ENCODE measurements around the gene SLC25A1. TPM values are rescaled to one million over a fixed set of nuclear protein-coding genes. Genes with fewer than 3 reads are reported as not detected.

Gene SLC25A1
- total RNA-seq, 1 experiment from 2014 or later: 201 TPM

DNA sequence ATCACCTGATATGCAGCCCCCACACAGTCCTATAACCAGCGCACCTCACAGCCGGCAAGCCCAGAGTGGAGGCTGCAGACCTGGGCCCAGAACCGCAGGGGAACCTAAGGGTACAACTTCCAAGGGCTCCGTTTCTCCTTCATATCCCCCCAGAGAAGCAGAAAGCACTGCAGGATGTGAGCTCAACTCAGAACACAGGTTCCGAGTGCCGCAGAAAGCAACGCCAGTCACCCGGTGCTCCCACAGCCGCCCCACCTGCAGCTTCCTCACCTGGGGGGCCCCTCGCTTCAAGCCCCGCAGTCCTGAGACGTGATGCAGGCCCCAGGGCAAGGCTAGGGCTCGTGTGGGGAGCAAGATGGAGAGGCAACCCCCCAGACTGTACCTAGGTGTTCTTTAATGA, 45.0 kb downstream of the SLC25A1 start:
- ChIA-PET POLR2A (no interaction called here), CTCF (interaction anchor here (1.9 kb wide), 1 partner anchor 11 kb away, joined by 7 read pairs; the partner anchor contains the start of gene ESS2)
- Mint-ChIP-seq H3K27me3 (ENCODE audit: low read depth) (no peaks in the 10 kb centered on the region), H3K4me3 (no peak overlapping the region), H3K9me3 (no peaks in the 10 kb centered on the region), H3K36me3 (peaks cover 20% of the 10 kb centered on the region), H3K4me1 (no peaks in the 10 kb centered on the region), H3K27ac (no peak overlapping the region)
- DNase-seq (ENCODE audit: low spot score) (no peak), ATAC-seq (no peak)
- TF ChIP-seq ZBTB21 (CRISPR knock-in tag; IDR thresholded peaks at IDR 0.05; ENCODE audit: borderline replicate concordance): no peak
- no peak for TF ChIP-seq TEAD4 (CRISPR knock-in tag; IDR thresholded peaks at IDR 0.05)
- TF ChIP-seq, protein P1, sequence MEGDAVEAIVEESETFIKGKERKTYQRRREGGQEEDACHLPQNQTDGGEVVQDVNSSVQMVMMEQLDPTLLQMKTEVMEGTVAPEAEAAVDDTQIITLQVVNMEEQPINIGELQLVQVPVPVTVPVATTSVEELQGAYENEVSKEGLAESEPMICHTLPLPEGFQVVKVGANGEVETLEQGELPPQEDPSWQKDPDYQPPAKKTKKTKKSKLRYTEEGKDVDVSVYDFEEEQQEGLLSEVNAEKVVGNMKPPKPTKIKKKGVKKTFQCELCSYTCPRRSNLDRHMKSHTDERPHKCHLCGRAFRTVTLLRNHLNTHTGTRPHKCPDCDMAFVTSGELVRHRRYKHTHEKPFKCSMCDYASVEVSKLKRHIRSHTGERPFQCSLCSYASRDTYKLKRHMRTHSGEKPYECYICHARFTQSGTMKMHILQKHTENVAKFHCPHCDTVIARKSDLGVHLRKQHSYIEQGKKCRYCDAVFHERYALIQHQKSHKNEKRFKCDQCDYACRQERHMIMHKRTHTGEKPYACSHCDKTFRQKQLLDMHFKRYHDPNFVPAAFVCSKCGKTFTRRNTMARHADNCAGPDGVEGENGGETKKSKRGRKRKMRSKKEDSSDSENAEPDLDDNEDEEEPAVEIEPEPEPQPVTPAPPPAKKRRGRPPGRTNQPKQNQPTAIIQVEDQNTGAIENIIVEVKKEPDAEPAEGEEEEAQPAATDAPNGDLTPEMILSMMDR (IDR thresholded peaks at IDR 0.05): no peak
- TF ChIP-seq OVOL2 (CRISPR knock-in tag; IDR thresholded peaks at IDR 0.05; ENCODE audit: borderline replicate concordance): no peak
- TF ChIP-seq ZNF263 (CRISPR knock-in tag; IDR thresholded peaks at IDR 0.05; ENCODE audit: low read depth): no peak
- no peak for TF ChIP-seq ZNF232 (CRISPR knock-in tag; IDR thresholded peaks at IDR 0.05)
- no peak for TF ChIP-seq USF2 (CRISPR knock-in tag; IDR thresholded peaks at IDR 0.05)

- no peaks in the 10 kb centered on the region for H3K4me1 Mint-ChIP-seq
- no peaks in the 10 kb centered on the region for H3K27me3 Mint-ChIP-seq (ENCODE audit: low read depth)
- ChIA-PET POLR2A (no interaction called here), CTCF (interaction anchor here (1.9 kb wide), 1 partner anchor 12 kb away, joined by 7 read pairs; the partner anchor contains the start of gene ESS2)
- no peaks in the 10 kb centered on the region for H3K9me3 Mint-ChIP-seq
- TF ChIP-seq TEAD1 (CRISPR knock-in tag; IDR thresholded peaks at IDR 0.05): no peak
- no peak for TF ChIP-seq NR1H2 (CRISPR knock-in tag; IDR thresholded peaks at IDR 0.05)
- TF ChIP-seq ATF2 (CRISPR knock-in tag; IDR thresholded peaks at IDR 0.05; ENCODE audit: borderline replicate concordance, low read depth): no peak
- TF ChIP-seq, protein P2, sequence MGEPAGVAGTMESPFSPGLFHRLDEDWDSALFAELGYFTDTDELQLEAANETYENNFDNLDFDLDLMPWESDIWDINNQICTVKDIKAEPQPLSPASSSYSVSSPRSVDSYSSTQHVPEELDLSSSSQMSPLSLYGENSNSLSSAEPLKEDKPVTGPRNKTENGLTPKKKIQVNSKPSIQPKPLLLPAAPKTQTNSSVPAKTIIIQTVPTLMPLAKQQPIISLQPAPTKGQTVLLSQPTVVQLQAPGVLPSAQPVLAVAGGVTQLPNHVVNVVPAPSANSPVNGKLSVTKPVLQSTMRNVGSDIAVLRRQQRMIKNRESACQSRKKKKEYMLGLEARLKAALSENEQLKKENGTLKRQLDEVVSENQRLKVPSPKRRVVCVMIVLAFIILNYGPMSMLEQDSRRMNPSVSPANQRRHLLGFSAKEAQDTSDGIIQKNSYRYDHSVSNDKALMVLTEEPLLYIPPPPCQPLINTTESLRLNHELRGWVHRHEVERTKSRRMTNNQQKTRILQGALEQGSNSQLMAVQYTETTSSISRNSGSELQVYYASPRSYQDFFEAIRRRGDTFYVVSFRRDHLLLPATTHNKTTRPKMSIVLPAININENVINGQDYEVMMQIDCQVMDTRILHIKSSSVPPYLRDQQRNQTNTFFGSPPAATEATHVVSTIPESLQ (CRISPR knock-in tag; IDR thresholded peaks at IDR 0.05): no peak
- TF ChIP-seq USF1 (CRISPR knock-in tag; IDR thresholded peaks at IDR 0.05): no peak
- TF ChIP-seq ZNF138 (CRISPR knock-in tag; conservative IDR thresholded peaks at IDR 0.05): no peak
- no peak for TF ChIP-seq TCF7 (CRISPR knock-in tag; IDR thresholded peaks at IDR 0.05; ENCODE audit: low read depth)
- no peak for TF ChIP-seq ZSCAN18 (CRISPR knock-in tag; IDR thresholded peaks at IDR 0.05)
- no peak for TF ChIP-seq SOX15 (CRISPR knock-in tag; IDR thresholded peaks at IDR 0.05)
- no peak for TF ChIP-seq FOXP1 (CRISPR knock-in tag; IDR thresholded peaks at IDR 0.05; ENCODE audit: borderline replicate concordance)
- no peak for TF ChIP-seq ZNF263 (CRISPR knock-in tag; IDR thresholded peaks at IDR 0.05; ENCODE audit: low read depth)
- TF ChIP-seq AR (CRISPR knock-in tag; IDR thresholded peaks at IDR 0.05): no peak
- TF ChIP-seq RELA (CRISPR knock-in tag; IDR thresholded peaks at IDR 0.05; ENCODE audit: borderline replicate concordance): no peak
- no peak for TF ChIP-seq EMX1 (CRISPR knock-in tag; IDR thresholded peaks at IDR 0.05)
- DNase-seq (ENCODE audit: low spot score) (no peak), ATAC-seq (no peak)
- no peak overlapping the region for H3K4me3 Mint-ChIP-seq
- H3K36me3 Mint-ChIP-seq: peaks cover 20% of the 10 kb centered on the region
- no peak overlapping the region for H3K27ac Mint-ChIP-seq
Observed at GRCh38 chr22:19132693-19133400, 45.7 kb downstream of the SLC25A1 start.
